HFFc6 (cell line): ENCODE results near the gene AMOTL2. TPM values are rescaled to one million over a fixed set of nuclear protein-coding genes. Genes with fewer than 3 reads are reported as not detected.

Experiments
- DNase-seq: peaks from one replicate; pipeline ENCODE4 v3.0.0-alpha.2; 2018
- H3K27ac Mint-ChIP-seq: 2 replicates; pipeline ENCODE4 v1.8.0; 2020; ENCODE audit warnings: mild to moderate bottlenecking, mixed read lengths
- H3K27me3 Mint-ChIP-seq: 2 replicates; pipeline ENCODE4 v1.8.0; 2021; ENCODE audit warnings: mild to moderate bottlenecking, moderate library complexity, mixed read lengths; ENCODE audit not compliant: insufficient read depth
- H3K36me3 Mint-ChIP-seq: 2 replicates; pipeline ENCODE4 v1.8.0; 2021; ENCODE audit warnings: low read depth, mixed read lengths
- H3K4me1 Mint-ChIP-seq: 2 replicates; pipeline ENCODE4 v1.8.0; 2020; ENCODE audit warnings: low read depth, mixed read lengths
- H3K4me3 Mint-ChIP-seq: 2 replicates; pipeline ENCODE4 v1.8.0; 2020; ENCODE audit warnings: mild to moderate bottlenecking, moderate library complexity, mixed read lengths
- H3K9me3 Mint-ChIP-seq: 2 replicates; pipeline ENCODE4 v1.8.0; 2020; ENCODE audit warnings: mild to moderate bottlenecking, mixed read lengths
- total RNA-seq, 6 experiments: library from RNA; stranded (reverse); fragmentation: NEBNext Ultra II Directional; extraction: Animal tissue kit (Norgen Biotek cat#: 25700); gene quantifications; 2 replicates in 1 of 6; 3 replicates in 5 of 6; pipeline ENCODE4 v1.2.3, GENCODE V29; 2021
- TF ChIP-seq, protein P1 (sequence below): fragments of 200-600 bp; sonication (generic); IDR thresholded peaks from 2 replicates; pipeline ENCODE4 v1.5.0; 2021; ENCODE audit warnings: antibody characterized with exemption, mild to moderate bottlenecking

The AMOTL2 gene
- total RNA-seq, 6 experiments from 2014 or later: 244 to 311 (median 274) TPM

DNA sequence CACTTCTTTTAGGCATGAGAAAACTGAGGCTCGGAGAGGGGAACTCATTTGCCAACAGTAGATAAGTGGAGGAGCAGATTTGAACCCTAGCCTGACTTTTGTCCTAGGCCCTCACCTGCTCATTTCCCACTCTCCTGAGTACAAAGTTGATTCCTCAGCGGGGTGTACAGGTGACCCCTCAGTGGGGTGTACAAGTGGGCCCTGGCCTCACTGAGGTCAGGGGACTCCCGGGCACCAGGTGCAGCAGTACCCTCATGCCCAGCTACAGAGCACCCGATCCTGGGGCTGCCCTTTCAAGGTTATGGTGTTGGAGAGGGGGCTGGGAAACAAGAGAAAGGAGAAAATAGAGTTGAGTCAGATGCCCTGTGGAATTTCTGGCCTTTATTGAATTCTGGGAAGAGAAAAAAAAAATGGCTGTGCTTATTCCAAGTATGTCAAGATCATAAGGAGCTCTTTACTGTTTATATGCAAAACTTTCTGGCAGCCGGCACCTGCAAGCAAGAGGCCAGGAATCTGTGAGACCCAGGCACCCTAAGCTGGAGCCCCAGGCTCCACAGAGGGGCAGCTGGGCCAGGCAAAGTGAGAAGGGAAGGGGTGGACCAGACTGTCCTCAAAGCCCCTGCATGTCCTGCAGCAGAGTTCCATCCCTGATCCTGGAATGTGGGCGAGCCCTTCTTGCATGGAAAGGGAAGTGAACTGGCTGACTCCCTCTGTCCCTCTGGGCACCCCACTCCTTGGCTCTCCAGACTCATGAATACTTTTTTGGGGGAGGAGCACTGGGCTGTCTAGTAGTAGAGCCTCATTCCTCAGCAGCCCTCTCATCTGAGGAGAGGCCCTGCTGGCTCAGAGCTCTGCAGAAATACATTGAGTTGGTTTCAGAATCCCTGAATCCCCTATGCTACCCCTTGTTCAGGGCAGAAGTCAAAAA is 43.1 kb downstream of the AMOTL2 start:
- H3K4me3 Mint-ChIP-seq: peak overlapping the region; percentile 80
- peaks cover 99% of the 10 kb centered on the region for H3K4me1 Mint-ChIP-seq
- H3K36me3 Mint-ChIP-seq: no peaks in the 10 kb centered on the region; the same call in 1 of the 2 replicates
- peaks cover 3% of the 10 kb centered on the region; the same call in 1 of the 2 replicates for H3K27me3 Mint-ChIP-seq
- peak; percentile 85 for DNase-seq
- peak overlapping the region; percentile 97 for H3K27ac Mint-ChIP-seq
- H3K9me3 Mint-ChIP-seq: no peaks in the 10 kb centered on the region
- TF ChIP-seq, protein P1, sequence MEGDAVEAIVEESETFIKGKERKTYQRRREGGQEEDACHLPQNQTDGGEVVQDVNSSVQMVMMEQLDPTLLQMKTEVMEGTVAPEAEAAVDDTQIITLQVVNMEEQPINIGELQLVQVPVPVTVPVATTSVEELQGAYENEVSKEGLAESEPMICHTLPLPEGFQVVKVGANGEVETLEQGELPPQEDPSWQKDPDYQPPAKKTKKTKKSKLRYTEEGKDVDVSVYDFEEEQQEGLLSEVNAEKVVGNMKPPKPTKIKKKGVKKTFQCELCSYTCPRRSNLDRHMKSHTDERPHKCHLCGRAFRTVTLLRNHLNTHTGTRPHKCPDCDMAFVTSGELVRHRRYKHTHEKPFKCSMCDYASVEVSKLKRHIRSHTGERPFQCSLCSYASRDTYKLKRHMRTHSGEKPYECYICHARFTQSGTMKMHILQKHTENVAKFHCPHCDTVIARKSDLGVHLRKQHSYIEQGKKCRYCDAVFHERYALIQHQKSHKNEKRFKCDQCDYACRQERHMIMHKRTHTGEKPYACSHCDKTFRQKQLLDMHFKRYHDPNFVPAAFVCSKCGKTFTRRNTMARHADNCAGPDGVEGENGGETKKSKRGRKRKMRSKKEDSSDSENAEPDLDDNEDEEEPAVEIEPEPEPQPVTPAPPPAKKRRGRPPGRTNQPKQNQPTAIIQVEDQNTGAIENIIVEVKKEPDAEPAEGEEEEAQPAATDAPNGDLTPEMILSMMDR: no peak

- H3K4me3 Mint-ChIP-seq: peak overlapping the region; percentile 60; the same call in 1 of the 2 replicates
- peaks cover 3% of the 10 kb centered on the region; the same call in 1 of the 2 replicates for H3K27me3 Mint-ChIP-seq
- peaks cover 99% of the 10 kb centered on the region for H3K4me1 Mint-ChIP-seq
- no peaks in the 10 kb centered on the region for H3K36me3 Mint-ChIP-seq
- TF ChIP-seq, protein P1: no peak
- H3K9me3 Mint-ChIP-seq: no peaks in the 10 kb centered on the region
- DNase-seq: no peak
- peak overlapping the region; percentile 89 for H3K27ac Mint-ChIP-seq
Observed at GRCh38 chr3:134328846-134329245, 45.4 kb downstream of the AMOTL2 start.

DNA sequence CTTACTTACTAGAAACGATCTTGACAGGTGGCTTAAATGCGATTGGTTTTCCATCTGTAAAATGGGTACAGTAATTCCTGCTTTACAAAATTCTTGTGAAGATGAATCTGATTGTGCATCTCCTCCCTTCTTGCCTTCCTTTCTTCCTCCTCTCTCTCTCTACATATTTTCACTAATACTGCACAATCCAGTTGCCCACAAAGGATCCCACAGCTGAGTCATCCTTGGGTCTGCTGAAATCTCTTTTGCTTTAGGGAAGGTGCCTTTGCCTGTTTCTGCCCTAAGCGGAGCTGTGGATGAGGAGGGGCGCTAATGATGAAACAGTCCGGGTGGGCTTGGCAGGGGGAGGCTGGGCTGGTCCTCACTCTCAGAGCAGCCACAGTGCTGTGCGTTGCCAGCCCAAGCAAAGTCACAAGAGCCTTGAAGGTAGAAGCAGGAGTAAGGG is 46.1 kb downstream of the AMOTL2 start:
- peak overlapping the region; percentile 89 for H3K27ac Mint-ChIP-seq
- H3K36me3 Mint-ChIP-seq: peaks cover under 1% of the 10 kb centered on the region; the same call in 1 of the 2 replicates
- peaks cover 96% of the 10 kb centered on the region for H3K4me1 Mint-ChIP-seq

GRCh38 chr3:134327594-134327975 is 46.7 kb downstream of the AMOTL2 start:
- Mint-ChIP-seq H3K4me1 (peaks cover 96% of the 10 kb centered on the region), H3K27me3 (peaks cover 3% of the 10 kb centered on the region; the same call in 1 of the 2 replicates), H3K27ac (peak overlapping the region; percentile 89), H3K9me3 (no peaks in the 10 kb centered on the region), H3K36me3 (peaks cover 5% of the 10 kb centered on the region; the same call in 1 of the 2 replicates), H3K4me3 (peak overlapping the region; percentile 72)
- peak; percentile 84 for DNase-seq
- TF ChIP-seq, protein P1: no peak

More for the DNA sequence above, 46.1 kb downstream of the AMOTL2 start:
- peak; percentile 92 for DNase-seq
- TF ChIP-seq, protein P1: no peak
- Mint-ChIP-seq H3K9me3 (no peaks in the 10 kb centered on the region), H3K27me3 (peaks cover 3% of the 10 kb centered on the region; the same call in 1 of the 2 replicates), H3K4me3 (peak overlapping the region; percentile 60)

- peaks cover 96% of the 10 kb centered on the region for H3K4me1 Mint-ChIP-seq
- H3K4me3 Mint-ChIP-seq: peak overlapping the region; percentile 72
- H3K9me3 Mint-ChIP-seq: no peaks in the 10 kb centered on the region
- peaks cover 3% of the 10 kb centered on the region; the same call in 1 of the 2 replicates for H3K27me3 Mint-ChIP-seq
- peaks cover 5% of the 10 kb centered on the region; the same call in 1 of the 2 replicates for H3K36me3 Mint-ChIP-seq
- TF ChIP-seq, protein P1: no peak
- peak overlapping the region; percentile 89 for H3K27ac Mint-ChIP-seq
- DNase-seq: peak; percentile 98
Observed at GRCh38 chr3:134326760-134327593, 47.3 kb downstream of the AMOTL2 start.
